Prostate gland (tissue), 2 donors: ENCODE results near the gene NASP. TPM values are rescaled to one million over a fixed set of nuclear protein-coding genes. Genes with fewer than 3 reads are reported as not detected.

ENCODE experiments used
- DNase-seq: peaks from one replicate; pipeline ENCODE4 v3.0.0-alpha.2; 2019; ENCODE audit warnings: low spot score
- H3K27ac ChIP-seq, 2 donors: fragments of 200-600 bp; sonication (generic); 2 replicates each; pipeline ENCODE4 v1.5.1; 2017 to 2019
- H3K27me3 ChIP-seq: fragments of 200-600 bp; sonication (generic); replicated peaks from 2 replicates; pipeline ENCODE4 v1.5.1; 2019; ENCODE audit not compliant: insufficient read depth
- H3K36me3 ChIP-seq, 2 donors: fragments of 200-600 bp; sonication (generic); 1 replicate in 1 of 2; 2 replicates in 1 of 2; pipeline versions ENCODE4 v1.5.1 to v1.8.1; 2017 to 2019
- H3K4me1 ChIP-seq: fragments of 200-600 bp; sonication (generic); replicated peaks from 2 replicates; pipeline ENCODE4 v1.5.1; 2019
- H3K4me3 ChIP-seq, 2 donors: fragments of 200-600 bp; sonication (generic); 2 replicates each; pipeline ENCODE4 v1.5.1; 2017 to 2019
- H3K9me3 ChIP-seq: fragments of 200-600 bp; sonication (generic); 2 replicates; pipeline ENCODE4 v1.5.1; 2017
- CTCF ChIP-seq, 4 experiments: fragments of 200-600 bp in 2 of 4; fragments of 450-650 bp in 2 of 4; sonication (generic) in 2 of 4; IDR thresholded peaks; 1 replicate in 3 of 4; 2 replicates in 1 of 4; pipeline ENCODE4 v1.5.1; 2016 to 2019; ENCODE audit warnings: antibody characterized with exemption in 4 of 4, mild to moderate bottlenecking in 2 of 4, moderate library complexity in 2 of 4
- POLR2A ChIP-seq: fragments of 450-650 bp; IDR thresholded peaks from one replicate; pipeline ENCODE4 v1.6.1; 2016; ENCODE audit warnings: antibody characterized with exemption, mild to moderate bottlenecking
- POLR2AphosphoS5 ChIP-seq: sonication (generic); formaldehyde crosslinking; IDR thresholded peaks from one replicate; pipeline ENCODE4 v1.6.1; 2017; ENCODE audit warnings: antibody characterized with exemption
- WGBS: methylation state at CpG from one replicate; pipeline ENCODE4 v1.1.5; 2018; 5-methylcytosine and 5-hydroxymethylcytosine counted together
- intact Hi-C: fragments of 100-400 bp; cut with DNase I; formaldehyde crosslinking; loops from one replicate; pipeline ENCODE4 v1.14.2; 2022
- total RNA-seq, 2 donors: library from RNA; depleted of rRNA; stranded (reverse); fragments of >200 nt; gene quantifications; one replicate each; pipeline ENCODE4 v1.1.0, GENCODE V29; 2016

NASP gene
- total RNA-seq, 2 donors from 2014 or later, result 66.5 to 115 TPM

- TF ChIP-seq POLR2AphosphoS5 (peak; percentile 85), POLR2A (no peak)
- peak; percentile 76 for DNase-seq
- no peaks in the 10 kb centered on the region for H3K9me3 ChIP-seq
- peak overlapping the region; percentile 31 to 42 for H3K27ac ChIP-seq
- no peaks in the 10 kb centered on the region for H3K36me3 ChIP-seq
- no peaks in the 10 kb centered on the region for H3K27me3 ChIP-seq
- intact Hi-C loops, result loop anchor here (5.0 kb wide), 1 partner anchor 206 kb away; no protein-coding TSS in a partner anchor
- no peak overlapping the region for H3K4me3 ChIP-seq
- WGBS, result 42% methylated on average over 4 of the region's 4 CpGs
- H3K4me1 ChIP-seq, result peaks cover 9% of the 10 kb centered on the region
Observed at GRCh38 chr1:45568421-45568820, 15.4 kb upstream of the NASP start.

- H3K27ac ChIP-seq, result peak overlapping the region in 1 of 2 donors; percentile 42
- DNase-seq, result no peak
Observed at GRCh38 chr1:45569571-45569961, 14.3 kb upstream of the NASP start.

GRCh38 chr1:45569962-45570581, 13.8 kb upstream of the NASP start:
- Histone ChIP-seq H3K4me1 (peaks cover 9% of the 10 kb centered on the region), H3K4me3 (no peak overlapping the region), H3K36me3 (no peaks in the 10 kb centered on the region), H3K27ac (peak overlapping the region in 1 of 2 donors; percentile 42), H3K9me3 (no peaks in the 10 kb centered on the region), H3K27me3 (no peaks in the 10 kb centered on the region)
- DNase-seq, result peak; percentile 67
- 17% methylated on average over 8 of the region's 8 CpGs for WGBS
- intact Hi-C loops, result loop anchor here (2.0 to 5.0 kb wide), 2 partner anchors 57 to 208 kb away; no protein-coding TSS in a partner anchor
- peak; percentile 87 to 97 (median 96) for TF ChIP-seq CTCF (IDR thresholded peaks at IDR 0.05)
- peak; percentile 84 for TF ChIP-seq POLR2AphosphoS5
- no peak for TF ChIP-seq POLR2A

More at GRCh38 chr1:45569571-45569961, 14.3 kb upstream of the NASP start:
- H3K4me3 ChIP-seq, result no peak overlapping the region
- H3K36me3 ChIP-seq, result no peaks in the 10 kb centered on the region
- H3K4me1 ChIP-seq, result peaks cover 9% of the 10 kb centered on the region
- TF ChIP-seq POLR2A (no peak), CTCF (IDR thresholded peaks at IDR 0.05) (no peak), POLR2AphosphoS5 (no peak)
- intact Hi-C loops, result loop anchor here (5.0 kb wide), 1 partner anchor 207 kb away; no protein-coding TSS in a partner anchor
- no peaks in the 10 kb centered on the region for H3K9me3 ChIP-seq
- 45% methylated on average over 4 of the region's 4 CpGs for WGBS
- no peaks in the 10 kb centered on the region for H3K27me3 ChIP-seq

GRCh38 chr1:45570631-45571030, 13.2 kb upstream of the NASP start:
- intact Hi-C loops, result loop anchor here (2.0 kb wide), 1 partner anchor 58 kb away; no protein-coding TSS in a partner anchor

More at GRCh38 chr1:45570631-45571030, 13.2 kb upstream of the NASP start:
- TF ChIP-seq CTCF (IDR thresholded peaks at IDR 0.05), result no peak
- no peak for TF ChIP-seq POLR2A
- no peak for TF ChIP-seq POLR2AphosphoS5
- Histone ChIP-seq H3K4me3 (no peak overlapping the region), H3K36me3 (no peaks in the 10 kb centered on the region), H3K27me3 (no peaks in the 10 kb centered on the region), H3K4me1 (peaks cover 9% of the 10 kb centered on the region), H3K9me3 (no peaks in the 10 kb centered on the region), H3K27ac (no peak overlapping the region)
- DNase-seq, result no peak
- 83% methylated on average over 4 of the region's 4 CpGs for WGBS
